Occipital lobe (tissue), 2 donors: ENCODE results near the gene HAP1. TPM values are rescaled to one million over a fixed set of nuclear protein-coding genes. Genes with fewer than 3 reads are reported as not detected.

Experiments used
- small RNA-seq: library from RNA; depleted of rRNA; stranded (forward); fragments of <200 nt; gene quantifications from one replicate; pipeline ENCODE3, GENCODE V24; 2014
- total RNA-seq: library from RNA; depleted of rRNA; stranded (reverse); fragments of >200 nt; gene quantifications from one replicate; pipeline ENCODE4 v1.2.3, GENCODE V29; 2014

Gene HAP1
- total RNA-seq, 1 donor from 2014 or later, result 0.16 TPM

Small RNA genes within 50 kb of the gene (small RNA-seq; reads per million reads assigned to genes)
- gene RN7SL399P (not detected), gene RNA5SP442 (0.09 reads per million)

Other genes starting within 250 kb of the HAP1 start
- not detected for gene KRT36, start 244.7 kb downstream of the HAP1 start, total RNA-seq
- gene KRT13, start 229.0 kb downstream of the HAP1 start, total RNA-seq, result 0.78 TPM
- gene KRT15, start 215.8 kb downstream of the HAP1 start, total RNA-seq, result 0.16 TPM
- gene KRT19, start 206.3 kb downstream of the HAP1 start, total RNA-seq, result 11.4 TPM
- gene KRT9, start 162.6 kb downstream of the HAP1 start, total RNA-seq, result not detected
- gene KRT14, start 147.7 kb downstream of the HAP1 start, total RNA-seq, result 0.31 TPM
- not detected for gene KRT16, start 121.9 kb downstream of the HAP1 start, total RNA-seq
- gene KRT17, start 110.1 kb downstream of the HAP1 start, total RNA-seq, result 0.31 TPM
- gene EIF1, start 45.8 kb downstream of the HAP1 start, total RNA-seq, result 95.5 TPM
- gene GAST, start 22.3 kb downstream of the HAP1 start, total RNA-seq, result not detected
- gene JUP, start 52.1 kb upstream of the HAP1 start, total RNA-seq, result 37.4 TPM
- 10.3 TPM for gene P3H4, start 77.3 kb upstream of the HAP1 start, total RNA-seq
- gene FKBP10, start 78.4 kb upstream of the HAP1 start, total RNA-seq, result 11.2 TPM
- 85.8 TPM for gene NT5C3B, start 101.6 kb upstream of the HAP1 start, total RNA-seq
- gene KLHL10, start 103.2 kb upstream of the HAP1 start, total RNA-seq, result not detected
- gene KLHL11, start 130.8 kb upstream of the HAP1 start, total RNA-seq, result 74.9 TPM
- gene ACLY, start 184.3 kb upstream of the HAP1 start, total RNA-seq, result 118 TPM
- gene ODAD4, start 196.0 kb upstream of the HAP1 start, total RNA-seq, result 1.6 TPM
- gene CNP, start 232.2 kb upstream of the HAP1 start, total RNA-seq, result 40.7 TPM